Amniotic epithelial cell (primary cell): Measurements from ENCODE around the gene INO80.

Experiments
- DNase-seq: peaks from one replicate; pipeline ENCODE4 v3.0.0-alpha.2; 2010; ENCODE audit warnings: low read depth

Gene INO80

GRCh38 chr15:40929660-40930429 lies 186.2 kb downstream of the INO80 start:
- DNase-seq: peak; percentile 52
